Hematopoietic multipotent progenitor cell (in vitro differentiated cells): ENCODE data around the gene JPT2. TPM values are rescaled to one million over a fixed set of nuclear protein-coding genes. Genes with fewer than 3 reads are reported as not detected.

Experiments used
- DNase-seq, 3 donors: peaks; one replicate each; pipeline ENCODE4 v3.0.0-alpha.2; 2011 to 2015; ENCODE audit warnings: low read depth in 2 of 3, low spot score in 2 of 3
- total RNA-seq: library from RNA; depleted of rRNA; stranded (reverse); fragments of >200 nt; gene quantifications from one replicate; pipeline ENCODE4 v1.2.3, GENCODE V29; 2012

Gene JPT2, protein sequence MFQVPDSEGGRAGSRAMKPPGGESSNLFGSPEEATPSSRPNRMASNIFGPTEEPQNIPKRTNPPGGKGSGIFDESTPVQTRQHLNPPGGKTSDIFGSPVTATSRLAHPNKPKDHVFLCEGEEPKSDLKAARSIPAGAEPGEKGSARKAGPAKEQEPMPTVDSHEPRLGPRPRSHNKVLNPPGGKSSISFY
- total RNA-seq, result 21.0 TPM

DNA sequence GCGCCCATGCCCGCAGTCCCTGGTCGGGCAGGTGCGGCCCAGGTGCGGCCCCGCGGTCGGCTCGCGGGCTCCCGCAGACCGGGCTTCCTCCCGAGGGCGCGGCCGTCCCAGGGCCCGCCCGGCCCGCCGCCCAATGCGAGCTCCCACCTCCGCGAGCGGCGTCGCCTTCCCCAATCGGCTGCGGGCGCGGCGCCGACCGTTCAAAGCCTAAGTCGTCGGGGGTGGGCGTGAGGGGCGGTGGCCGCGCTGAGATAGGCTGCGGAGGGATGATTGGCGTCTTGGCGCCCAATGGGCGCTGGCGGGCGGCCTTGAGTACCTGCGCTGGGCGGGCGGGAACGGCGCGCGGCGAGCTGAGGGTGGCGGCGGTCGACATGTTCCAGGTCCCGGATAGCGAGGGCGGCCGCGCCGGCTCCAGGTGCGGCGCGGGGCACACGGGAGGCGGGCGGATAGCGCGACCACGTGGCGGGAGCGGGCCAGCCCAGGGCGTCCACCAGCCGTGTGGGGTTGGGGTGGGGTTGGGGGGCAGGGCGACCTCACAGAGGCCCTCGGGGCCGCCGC is at the start of gene JPT2:
Gene JPT2 (plus strand): TSS at position 338 of the 558 bp plus-strand sequence. CDS start 34 bp downstream, at position 372.
- peak; percentile 90 to 97 (median 97) for DNase-seq

DNA sequence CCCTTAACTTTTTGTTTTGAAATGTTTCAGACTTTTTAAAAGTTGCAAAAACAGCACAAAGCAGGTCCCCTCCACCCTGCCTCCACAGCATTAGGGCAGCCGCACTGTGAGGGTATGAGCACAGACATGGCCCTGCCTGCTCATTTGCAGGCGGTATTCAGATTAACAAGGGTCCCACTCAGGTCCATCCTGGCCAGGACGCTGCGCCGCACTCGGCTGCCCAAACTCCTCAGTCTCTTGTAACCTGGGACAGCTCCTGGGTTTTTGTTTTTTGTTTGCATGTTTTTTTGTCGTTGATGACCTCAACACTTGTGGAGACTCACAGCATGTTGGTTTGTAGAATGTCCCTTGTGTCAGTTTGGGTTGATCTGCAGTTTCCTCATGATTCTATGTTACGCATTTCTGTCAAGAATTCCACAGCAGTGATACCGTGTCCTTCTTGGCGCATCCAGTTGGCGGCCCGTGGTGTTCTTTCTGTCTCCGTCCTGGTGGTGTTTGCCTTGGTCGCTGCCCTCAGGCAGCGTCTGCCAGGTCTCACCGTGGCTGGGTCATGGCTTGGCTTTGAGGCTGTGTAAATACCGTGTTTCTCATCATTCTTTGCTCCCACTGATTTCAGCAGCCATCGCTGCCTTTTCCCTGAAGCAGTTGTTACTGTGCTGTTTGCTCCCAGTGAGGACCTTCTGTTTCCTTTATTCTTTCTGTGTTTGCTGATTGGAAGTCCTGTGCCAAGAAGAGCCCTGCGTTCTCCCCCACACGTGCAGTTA is 47.4 kb upstream of the JPT2 start:
- DNase-seq, result no peak

DNA sequence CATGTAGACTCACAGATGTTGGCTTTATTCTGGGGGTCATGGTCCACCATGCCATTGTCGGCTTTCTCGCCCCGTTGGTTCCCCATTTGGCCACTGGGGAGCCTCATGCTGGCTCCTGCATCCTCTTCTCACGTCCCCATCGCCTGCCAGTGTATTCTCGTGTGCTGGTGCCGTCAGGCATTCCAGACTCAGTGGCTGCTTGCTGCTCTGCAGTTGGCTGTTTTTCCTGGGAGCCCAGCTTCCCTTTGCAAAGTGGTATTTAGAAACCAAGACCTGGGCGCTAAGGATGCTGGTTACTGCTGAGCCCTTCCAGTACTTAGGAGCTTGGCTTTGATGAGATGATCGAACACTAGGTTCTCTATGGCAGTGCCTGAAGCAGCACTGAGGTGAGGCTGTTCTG is 46.8 kb upstream of the JPT2 start:
- no peak for DNase-seq

DNA sequence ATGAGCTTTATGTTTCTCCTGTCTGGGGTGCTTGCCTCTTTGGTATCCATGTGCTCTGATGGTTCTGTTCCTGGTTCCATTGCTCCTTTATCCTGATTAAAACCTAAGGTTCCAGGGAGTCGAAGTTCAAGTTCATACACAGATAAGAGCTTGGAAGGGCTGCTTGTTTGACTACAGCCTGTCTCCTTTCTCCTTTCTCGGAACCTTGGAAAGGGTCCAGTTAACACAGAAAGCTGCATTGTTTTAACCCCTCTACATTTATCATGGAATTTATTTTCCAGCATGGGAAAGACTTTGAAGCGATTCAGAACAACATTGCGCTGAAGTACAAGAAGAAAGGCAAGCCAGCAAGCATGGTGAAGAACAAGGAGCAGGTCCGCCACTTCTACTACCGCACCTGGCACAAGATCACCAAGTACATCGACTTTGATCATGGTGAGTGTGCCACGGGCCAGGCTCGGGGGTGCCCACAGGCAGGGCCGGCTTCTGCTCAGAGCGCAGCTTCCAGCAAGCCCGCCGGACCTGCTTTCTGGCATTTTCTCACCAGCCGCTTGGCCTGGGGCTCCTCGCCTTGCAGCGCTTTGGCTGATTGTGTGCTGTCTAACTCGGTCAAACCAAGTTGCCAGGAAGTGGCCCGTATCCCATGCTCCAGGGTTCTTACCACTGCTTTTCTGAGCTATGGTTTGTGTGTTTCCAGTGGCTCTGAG is 46.0 kb upstream of the JPT2 start:
- no peak for DNase-seq

DNA sequence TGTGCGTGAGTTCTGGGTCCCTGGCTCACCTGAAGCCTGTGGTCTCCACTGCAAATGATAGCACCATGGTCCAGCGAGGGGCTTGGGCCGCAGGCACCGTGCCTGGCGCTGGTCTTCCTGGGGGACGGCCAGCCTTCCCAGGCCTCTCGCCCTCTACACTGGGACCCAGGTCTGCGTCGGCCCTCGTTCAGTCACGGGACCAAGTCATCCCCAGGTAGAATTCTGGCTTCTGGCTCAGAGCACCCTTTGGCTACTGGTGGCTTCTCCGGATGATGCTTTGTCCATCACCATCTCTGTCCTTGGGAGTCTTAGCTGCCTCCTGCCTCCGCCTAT is 45.5 kb upstream of the JPT2 start:
- DNase-seq, result no peak

DNA sequence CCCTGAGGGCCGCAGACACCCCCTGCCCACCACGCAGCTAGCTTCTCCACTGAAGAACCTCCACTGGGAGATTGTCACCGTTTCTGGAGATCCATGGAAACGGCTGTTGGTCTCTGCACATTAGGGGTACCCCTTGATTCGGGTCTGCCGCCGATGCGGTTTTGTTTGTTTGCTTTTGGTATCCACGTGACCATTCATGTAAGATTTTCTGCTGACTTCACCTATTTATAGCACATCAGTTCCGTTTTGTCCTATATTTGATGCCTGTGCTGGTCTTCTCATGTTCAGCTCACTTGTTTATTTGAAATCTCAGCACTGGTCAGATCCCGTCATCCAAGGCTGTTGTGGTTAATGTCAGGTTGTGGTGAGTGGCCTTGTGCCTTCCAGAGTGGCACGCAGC is 44.8 kb upstream of the JPT2 start:
- DNase-seq, result no peak

DNA sequence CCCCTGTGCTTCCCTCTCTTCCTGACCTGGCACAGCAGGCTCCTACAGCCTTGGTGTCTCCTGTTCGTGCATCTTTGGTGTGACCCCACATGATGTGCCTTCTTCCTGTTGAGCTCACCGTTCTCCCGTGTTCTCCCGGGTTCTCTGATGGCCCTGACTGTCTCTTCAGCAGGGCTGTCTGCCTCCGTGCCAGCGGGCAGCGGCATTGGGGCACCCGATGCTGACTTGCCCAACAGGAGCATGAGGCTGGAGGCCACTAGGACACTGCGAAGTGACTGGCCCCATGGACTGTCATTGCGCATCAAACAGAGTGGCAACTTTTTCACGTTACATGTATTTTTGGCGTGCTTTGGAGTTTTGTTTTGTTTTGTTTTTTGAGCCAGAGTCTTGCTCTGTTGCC is 43.5 kb upstream of the JPT2 start:
- DNase-seq, result no peak

DNA sequence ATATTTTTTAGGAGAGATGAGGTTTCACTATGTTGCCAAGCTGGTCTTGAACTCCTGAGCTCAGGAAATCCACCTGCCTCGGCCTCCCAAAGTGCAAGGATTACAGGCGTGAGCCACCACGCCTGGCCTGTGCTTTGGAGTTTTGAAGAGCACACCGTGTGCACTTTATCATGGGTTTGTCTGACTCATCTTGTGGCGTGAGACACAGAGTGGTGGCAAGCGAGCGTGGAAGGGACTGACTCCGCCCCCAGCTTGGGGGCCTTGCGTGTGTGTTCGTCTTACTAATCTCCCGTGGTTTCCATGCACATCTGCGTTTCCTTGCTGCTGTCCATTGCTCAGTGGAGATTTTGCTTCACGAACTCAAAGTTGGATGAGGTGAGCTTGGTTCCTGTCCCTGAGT is 43.0 kb upstream of the JPT2 start:
- no peak for DNase-seq

DNA sequence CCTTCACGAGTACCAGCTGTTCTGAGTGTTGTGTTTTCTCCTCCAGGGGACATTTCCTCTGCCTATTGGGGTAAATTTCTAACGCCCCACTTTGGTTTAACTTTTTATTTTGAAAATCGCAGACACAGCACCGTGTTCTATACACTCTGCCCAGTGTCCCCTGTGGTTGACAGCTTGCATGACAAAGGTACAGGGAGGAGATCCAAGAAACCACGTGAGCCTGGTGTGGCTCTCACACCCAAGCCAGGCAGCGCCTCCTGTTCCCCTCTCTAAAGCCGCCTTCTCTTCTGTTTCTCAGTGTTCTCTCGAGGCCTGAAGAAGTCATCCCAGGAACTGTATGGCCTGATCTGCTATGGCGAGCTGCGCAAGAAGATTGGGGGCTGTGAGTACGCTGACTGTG is 40.6 kb upstream of the JPT2 start:
- no peak for DNase-seq

DNA sequence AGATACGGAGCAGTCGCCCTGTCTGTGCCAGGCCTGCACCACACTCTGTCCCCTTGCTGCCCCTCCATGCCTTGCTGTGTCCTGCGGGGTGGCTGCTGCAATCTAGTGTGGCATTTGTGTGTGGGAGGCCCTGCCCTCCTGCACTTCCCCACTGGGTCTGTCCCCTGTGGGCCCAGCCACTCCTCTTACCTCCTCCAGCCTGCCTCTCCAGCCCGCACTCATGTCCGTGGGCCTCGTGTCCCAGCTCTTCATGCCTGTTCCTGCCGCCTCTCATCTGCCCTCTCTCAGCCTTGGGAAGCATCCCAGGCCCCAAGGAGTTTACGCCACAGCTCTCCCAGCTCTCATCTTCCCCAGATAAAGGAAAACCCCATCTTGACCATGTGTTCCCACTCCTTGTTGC is 39.3 kb upstream of the JPT2 start:
- no peak for DNase-seq

DNA sequence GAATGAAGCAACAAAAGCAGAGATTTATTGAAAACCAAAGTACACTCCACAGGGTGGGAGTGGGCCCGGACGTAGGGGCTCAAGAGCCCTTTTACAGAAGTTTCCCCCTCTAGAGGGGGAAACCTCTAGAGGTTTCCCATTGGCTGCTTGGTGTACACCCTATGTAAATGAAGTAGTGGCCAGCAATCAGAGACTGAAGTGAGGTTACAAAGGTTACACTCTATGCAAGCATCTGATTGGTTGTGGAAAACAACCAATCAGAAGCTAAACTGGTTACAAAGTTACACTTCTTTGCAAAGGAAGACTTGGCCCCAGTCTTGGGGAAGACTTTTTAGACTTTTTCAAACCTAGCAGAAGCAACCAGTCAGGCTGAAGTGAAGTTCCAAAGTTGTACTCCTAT is 38.8 kb upstream of the JPT2 start:
- DNase-seq, result no peak

DNA sequence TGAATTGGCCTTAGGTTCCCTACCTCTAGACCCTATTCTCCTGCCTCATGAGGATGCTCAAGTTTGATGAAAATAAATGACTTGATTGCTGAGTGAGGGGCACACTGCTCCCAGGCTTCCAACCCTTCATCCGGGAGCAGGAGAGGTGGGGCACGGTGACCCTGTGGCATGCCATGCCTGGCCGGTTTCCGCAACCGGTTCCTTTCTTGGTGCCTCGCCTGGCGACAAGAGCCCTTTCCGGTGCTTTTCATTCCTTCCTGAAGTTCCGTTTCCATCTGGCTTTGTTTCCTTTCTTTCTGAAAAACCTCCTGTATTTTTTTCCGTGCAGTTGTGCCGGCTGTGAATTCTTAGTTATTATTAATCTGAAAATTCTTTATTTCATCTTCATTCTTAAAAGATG is 38.2 kb upstream of the JPT2 start:
- DNase-seq, result no peak

DNA sequence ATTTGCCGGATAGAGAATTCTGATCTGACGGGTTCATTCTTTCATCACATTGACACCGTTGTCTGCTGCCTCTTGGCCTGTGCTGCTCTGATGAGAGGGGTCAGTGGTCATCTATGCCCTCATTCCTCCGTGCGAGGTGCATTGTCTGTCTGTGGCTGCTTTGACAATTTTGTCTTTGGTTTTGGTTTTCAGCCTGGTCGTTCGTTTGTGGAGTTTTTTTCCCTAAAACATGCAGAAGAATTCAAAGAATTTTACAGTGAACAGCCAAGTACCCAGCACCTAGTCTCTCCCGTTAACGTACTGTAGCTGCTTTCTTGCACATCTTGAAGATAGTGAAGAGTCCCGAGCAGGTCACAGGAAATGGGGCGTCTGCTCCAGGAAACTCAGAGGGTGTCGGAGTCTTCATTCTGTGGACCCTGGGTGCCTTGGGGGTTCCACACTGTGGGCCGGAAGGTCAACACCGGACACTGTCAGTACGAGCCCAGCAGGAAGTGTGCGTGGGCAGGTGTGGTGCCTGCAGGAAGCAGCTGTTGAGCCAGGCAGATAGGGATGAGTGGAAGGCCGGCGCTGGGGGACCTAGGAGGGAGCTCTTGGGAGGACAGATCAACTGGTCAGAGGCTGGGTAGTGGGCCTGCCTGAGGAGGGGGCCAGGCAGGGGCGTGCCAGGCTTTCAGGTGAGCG is 37.7 kb upstream of the JPT2 start:
- DNase-seq, result no peak

DNA sequence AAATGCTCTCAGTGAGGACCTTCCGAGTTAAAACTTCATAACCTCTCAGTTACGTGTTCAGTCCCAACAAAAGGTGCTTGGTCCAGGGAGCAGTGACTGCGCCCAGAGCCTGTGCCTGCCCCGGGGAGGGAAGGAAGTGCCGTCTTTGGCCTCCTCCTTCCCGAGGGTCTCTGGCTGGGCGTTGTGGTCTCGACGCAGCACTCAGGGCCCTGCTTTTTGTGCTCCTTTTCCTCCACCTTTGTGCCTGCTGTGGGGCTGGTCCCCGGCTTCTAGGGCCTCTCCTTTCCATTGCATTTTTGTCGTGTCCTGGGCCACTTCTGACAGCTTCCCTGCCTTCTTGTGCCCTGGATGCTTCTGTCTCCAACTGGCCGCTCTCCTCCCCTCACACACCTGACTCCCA is 36.8 kb upstream of the JPT2 start:
- DNase-seq, result no peak

DNA sequence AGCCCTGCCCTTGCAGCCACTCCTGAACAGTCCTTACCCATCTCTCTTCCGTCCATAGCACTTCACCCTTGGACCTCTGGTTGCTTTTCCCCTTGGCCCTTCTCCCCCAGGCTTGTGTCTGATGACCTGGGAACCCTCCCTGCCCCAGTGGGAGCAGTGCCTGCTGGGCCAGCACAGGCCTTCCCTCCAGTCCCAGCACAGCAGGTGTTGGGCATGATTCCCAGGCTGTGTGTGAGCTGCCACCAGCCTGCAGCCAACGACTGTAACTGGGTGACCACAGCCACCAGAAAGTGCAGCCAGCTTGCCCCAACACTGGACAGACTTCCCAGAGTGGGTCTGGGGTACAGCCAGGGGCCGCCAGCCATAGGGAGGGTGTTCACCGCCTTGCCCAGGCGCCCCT is 35.9 kb upstream of the JPT2 start:
- DNase-seq, result no peak

DNA sequence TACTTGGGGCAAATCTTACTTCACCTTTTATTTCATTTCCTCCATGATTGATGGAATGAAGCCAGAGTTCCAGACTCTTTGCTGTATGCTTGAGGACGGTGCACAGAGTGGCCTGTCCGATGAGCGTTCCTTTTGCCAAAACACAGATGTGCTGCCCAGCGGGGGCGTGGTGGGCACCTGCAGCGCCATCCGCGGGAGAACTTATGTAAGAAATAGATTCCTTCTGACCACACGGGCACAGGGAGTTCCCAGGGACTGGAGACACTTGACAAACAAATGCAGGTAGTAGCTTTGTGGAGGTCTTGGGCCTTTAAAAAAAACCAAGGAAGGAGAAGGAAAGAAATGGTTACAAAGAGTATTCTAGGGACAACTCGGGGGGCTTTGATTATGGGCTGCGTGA is 35.3 kb upstream of the JPT2 start:
- DNase-seq, result no peak

DNA sequence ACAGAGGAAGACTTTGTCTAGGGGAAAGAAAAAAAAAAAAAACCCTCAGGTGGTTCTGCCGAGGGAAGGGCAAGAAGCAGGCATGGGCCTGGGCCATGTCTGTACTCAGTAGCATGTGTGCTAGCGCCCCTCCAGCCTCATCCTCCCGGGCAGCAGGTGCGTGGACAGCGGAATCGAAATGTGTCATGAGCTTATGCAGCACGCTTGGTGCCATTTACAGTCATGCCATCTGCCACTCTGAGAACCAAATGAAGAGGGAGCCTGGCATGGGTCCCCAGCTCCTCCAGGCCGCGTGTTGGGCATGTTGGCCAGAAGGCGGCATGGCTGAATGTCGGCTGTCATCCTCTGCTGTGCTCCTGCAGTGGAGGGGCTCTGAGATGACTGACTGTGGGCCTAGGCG is 34.6 kb upstream of the JPT2 start:
- DNase-seq, result no peak

DNA sequence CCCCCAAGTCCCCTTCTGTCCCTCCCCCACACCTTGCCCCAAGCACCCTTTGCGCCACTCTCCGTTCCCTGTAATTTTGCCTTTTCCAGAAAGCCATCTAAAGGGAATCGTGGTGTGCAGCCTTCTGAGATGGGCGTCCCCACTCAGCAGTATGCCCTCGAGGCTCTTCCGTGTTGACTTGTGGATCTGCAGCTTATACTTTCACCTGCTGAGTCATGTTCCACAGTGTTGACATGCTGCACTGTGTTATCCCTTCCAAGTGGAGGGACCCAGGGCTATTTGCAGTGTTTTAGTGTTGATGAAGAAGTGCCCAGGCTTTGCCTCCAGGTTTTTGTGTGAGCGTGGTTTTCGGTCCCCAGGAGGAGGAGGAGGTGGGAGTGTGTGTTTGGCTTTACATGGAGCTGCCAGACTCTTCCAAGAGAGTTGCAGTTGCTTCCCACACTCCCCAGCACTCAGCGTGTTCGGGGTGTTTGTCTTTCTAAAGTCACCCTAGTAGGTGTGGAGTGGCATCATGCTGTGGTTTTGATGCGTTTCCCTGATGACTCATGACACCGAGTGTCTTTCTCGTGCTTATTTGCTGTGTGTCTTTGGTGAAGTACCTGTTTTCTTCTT is 32.1 kb upstream of the JPT2 start:
- peak in 2 of 3 donors; percentile 61 to 68 for DNase-seq

DNA sequence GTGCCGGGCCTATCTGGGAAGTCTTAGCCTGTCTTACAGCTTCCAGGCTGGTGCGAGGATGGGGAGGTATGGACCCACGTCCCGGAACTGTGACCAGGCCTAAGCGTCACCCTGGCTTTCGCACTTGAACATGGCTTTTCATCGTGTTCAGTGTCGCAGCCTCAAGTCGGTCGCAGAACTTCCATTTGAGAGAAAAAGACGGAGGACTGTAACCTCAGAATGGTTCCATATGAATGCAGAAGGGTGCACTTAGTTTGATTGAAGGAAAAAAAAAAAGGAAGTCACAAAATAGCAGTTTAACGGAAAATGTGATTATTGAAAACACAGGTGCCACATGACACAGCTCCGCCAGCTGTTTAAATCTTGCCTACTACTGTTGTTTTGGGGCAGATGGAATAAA is 30.2 kb upstream of the JPT2 start:
- DNase-seq, result peak in 2 of 3 donors; percentile 58 to 85

DNA sequence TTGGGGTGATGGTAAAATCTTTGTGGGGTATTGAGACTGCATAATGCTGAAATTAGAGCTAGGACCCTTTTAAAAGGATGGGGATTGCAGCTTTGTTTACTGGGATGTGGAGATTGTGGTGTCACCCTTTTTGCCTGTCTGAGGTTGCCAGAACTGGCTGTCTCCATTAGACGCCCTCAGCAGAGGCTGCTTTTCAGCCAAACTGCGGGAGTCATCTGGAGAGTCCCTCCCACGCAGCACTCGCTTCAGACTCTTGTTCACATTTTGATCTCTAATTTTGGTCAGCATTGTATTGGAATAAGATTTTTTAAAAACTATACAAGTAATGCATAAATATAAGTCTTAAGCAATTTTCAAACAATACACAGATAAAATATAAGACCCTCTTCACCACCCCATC is 27.9 kb upstream of the JPT2 start:
- DNase-seq, result no peak
